ENCODE measurements around the gene PRSS21.
A peak's percentile ranks its signal among the peaks of the same experiment; 100 is the strongest.

The PRSS21 gene

GRCh38 chr16:2825049-2825742 lies 8.2 kb downstream of the PRSS21 start:
- DNase-seq, result no peak

DNA sequence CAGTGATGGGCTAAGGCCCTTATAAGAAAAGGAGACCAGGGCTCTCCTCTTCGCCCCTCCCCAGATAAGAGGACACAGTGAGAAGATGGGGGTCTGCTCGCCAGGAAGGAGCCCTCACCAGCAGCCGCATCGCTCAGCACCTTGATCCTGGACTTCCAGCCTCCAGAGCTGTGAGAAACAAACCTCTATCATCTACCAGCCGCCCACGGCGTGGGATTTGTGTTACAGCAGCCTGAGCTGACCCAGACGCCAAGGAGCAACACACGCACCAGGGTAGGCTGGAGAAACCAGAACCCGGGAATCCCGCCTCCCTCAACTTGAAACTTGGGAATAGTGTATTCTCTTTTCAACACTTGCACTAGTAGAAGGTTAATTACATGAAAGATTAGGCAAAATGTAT lies 8.9 kb downstream of the PRSS21 start:
- DNase-seq, result no peak

- DNase-seq, result no peak
These were observed 9.7 kb downstream of the PRSS21 start for GRCh38 chr16:2826591-2827373.

- peak in 2 of 58 donors; percentile 8 to 18 for DNase-seq
These were observed 10.3 kb downstream of the PRSS21 start for GRCh38 chr16:2827374-2827791.

DNA sequence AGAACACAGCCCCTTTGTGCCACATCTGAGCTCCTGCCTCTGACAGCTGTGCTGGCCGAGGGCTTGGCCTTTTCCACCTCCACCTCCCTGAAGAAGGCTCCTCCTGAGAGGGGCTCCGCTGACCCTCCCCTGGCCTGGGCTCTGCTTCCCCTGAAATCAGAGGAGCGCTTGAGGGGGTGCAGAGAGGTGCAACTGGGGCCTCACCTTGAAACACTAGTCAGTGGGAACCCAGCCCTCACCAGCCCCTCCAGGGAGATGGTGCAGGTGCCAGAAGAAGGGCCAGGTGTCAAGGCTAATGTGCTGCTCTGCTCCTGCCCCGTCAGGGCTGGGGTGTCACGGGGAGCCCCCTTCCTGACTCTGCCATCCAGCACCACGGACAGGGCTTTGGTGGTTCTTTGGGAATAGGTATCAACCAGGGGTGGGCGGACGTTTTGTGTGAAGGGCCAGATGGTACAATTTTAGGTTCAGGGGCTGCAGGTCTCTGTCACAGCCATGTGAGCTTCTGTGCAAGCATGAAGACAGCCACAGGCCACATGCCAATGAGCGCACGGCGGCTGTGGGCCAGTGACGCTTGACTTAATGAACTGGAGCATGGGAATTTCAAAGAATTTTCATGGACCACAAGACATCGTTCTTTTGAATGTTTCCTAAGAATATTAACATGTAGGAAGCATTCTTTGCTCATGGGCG lies 10.9 kb downstream of the PRSS21 start:
- DNase-seq, result no peak

GRCh38 chr16:2828521-2828840 lies 11.4 kb downstream of the PRSS21 start:
- DNase-seq, result no peak

DNA sequence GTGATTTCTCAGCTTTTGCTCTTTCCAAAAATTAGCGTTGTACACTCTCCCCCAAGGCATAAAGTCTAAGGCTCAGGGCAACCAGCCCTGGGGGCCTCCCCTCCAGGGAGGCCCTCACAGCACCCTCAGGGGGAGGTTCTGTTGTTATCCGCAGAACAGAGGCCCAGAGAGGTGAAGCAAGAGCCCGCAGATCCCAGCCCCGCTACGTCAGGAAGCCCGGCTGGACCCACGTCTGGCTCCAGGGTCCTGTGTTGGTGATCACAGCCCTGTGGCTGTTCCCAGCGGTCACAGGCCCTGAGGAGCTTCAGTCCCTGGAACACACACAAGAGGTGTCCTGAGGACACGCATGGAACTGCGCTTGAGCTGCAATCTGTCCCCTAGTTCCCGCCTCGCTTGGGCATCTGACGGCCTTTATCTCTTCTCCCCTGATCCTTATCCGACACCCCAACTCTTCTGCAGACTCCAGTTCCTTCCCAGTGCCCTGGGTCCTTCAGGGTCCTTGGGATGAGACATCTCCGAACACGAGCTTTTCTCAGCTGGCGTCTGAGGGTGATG lies 11.9 kb downstream of the PRSS21 start:
- no peak for DNase-seq

DNA sequence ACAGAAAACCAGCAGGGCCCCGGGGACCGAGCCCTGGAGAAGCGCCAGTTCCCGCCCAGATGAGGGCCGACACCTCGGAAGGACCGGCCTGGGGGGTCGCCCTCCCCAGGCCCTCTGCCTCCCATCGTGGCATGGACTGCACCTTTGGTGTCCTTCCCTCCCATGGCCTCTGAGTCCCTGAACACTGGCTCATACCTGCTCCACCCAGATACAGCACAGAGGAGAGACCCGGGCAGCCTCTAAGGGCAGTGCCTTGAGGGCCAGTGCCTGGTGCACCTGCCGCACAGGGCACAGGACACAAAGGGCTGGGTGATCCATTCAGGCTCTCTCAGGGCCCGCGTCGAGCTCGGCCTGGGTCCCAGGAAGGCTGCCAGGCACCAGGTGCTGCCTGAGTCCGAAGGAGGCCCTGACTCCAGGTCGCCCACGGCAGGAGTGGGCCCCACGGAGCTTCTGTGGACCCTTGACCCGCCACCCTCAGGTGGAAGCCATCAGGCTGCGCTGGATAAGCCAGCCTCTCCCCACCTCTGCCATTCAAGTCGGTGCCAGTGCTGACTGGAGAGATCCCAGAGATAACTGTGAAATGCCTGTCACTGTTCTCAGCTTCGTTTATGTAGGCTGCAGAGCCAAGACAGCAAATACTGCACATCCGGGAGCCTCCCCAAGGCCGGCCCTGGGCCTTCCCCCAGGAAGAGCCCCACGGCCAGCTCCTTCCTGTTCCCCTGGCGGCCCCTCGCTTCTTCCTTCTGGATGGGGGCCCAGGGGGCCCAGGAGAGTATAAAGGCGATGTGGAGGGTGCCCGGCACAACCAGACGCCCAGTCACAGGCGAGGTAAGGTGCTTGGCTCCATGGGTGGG lies 12.7 kb downstream of the PRSS21 start, which contains the start of gene ZG16B:
TSS of gene ZG16B (plus strand) at position 803 of the 854 bp plus-strand sequence. CDS start 139 bp downstream, outside the sequence.
- DNase-seq, result no peak

GRCh38 chr16:2830355-2830695 lies 13.3 kb downstream of the PRSS21 start:
- DNase-seq, result no peak

DNA sequence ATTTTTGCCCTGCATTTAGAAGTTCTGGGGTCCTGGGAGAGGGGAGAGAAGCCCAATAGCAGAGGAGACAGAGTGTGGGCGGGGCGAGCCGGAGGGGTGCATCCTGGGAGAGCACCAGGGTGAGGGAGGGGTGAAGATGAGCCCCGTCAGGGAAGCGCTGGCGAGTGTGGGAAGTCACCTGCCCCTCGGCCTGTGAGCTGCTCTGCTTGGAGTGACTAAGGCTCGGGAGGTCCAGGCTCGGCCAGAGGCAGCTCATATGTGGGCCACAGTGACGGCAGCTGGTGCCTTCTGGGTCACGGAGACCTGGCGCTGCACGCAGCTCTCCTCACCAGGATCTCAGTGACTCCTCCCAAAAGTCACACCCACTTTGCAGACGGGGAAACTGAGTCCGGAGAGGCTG lies 14.2 kb downstream of the PRSS21 start:
- no peak for DNase-seq

GRCh38 chr16:2833776-2834175 lies 16.7 kb downstream of the PRSS21 start:
- no peak for DNase-seq

GRCh38 chr16:2834968-2835367 lies 17.9 kb downstream of the PRSS21 start:
- no peak for DNase-seq

- peak in 10 of 58 donors; percentile 2 to 47 (median 12) for DNase-seq
These were observed 18.8 kb downstream of the PRSS21 start for GRCh38 chr16:2835638-2836493.

DNA sequence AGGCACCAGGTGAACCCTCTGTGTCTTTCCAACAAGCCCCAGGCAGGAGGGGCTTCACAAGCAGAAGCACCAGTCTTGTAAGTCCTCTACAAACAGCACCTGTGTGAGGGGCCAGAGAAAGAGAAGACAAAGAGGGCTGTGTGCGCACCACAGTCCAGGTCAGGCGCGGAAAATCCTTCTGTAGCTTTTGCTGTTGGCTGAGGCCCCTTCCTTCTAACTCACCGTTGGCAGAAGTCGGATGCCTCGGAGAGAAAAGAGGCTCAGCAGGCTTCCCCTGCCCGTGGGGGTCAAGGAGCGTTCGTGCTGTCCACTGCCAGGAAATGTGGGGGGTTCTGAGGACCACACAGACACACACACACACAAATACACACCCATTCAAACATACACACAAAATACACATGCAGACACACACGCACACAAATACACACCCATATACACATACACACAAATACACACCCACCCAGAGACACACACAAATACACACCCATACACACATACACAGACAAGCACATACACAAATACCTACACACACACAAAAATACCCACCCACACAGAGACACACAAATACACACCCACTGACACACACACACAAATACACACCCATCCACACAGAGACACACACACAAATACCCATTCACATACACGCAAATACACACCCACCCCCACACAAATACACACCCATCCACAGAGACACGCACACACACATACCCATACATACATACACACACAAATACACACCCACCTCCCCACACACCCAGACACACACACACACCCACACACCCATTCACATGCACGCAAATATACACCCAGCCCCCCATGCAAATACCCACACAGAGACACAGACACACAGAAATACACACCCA lies 19.8 kb downstream of the PRSS21 start:
- no peak for DNase-seq

DNA sequence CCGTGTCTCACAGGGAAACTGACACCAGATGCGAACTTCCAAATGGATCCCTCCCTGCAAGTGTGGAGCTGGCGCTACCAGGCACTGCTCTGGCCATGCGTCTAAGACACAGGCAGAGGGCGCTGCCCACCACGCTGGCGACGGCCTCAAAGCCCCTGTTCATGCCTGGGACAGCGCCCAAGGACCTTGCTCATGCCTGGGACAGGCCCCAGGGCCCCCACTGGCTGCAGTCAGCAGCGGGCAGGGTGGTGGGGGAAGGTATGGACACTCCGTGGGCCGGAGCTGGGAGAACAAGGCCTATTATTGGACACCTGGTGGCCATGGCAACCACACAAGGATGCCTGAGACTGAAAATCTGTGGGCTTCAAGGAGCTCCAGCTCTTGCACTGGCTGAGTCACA lies 21.9 kb downstream of the PRSS21 start:
- peak in 54 of 58 donors; percentile 4 to 76 (median 52) for DNase-seq

DNA sequence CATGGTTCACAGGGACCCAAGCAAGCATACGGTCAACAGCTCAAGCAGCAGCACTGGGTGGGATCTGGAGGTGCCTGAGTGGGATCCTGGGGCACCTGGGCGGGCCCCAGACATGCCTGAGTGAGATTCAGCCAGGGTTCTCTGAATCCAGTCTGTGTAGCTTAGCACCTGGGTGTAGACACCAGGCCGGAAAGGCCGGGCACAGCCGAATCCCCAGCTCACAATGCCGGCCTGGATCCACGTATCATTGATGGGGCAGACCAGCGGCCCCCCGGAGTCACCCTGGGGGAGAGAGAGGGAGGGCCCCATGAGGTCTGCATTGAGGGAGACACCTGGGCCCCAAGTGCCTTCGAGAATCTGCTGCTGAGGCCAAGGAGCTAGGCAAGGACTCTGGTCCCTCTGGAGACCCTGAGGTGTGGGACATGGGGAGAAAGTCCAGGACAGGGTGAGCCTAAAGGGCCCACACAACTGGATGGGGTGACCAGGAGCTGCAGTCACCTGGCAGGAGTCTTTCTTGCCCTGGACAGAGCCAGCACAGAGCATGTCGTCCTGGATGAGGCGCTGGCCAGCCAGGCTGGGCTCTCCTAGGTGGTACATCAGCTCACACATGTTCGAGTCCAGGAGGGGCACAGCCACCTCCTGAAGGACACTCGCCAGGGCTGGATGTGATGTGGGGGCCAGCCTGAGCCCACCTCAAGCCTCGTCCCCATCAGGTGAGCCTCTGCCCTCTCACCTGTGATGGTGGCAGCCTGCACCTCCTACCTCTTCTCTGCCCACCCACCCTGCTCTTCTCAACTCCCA lies 22.8 kb downstream of the PRSS21 start:
- DNase-seq, result no peak

DNA sequence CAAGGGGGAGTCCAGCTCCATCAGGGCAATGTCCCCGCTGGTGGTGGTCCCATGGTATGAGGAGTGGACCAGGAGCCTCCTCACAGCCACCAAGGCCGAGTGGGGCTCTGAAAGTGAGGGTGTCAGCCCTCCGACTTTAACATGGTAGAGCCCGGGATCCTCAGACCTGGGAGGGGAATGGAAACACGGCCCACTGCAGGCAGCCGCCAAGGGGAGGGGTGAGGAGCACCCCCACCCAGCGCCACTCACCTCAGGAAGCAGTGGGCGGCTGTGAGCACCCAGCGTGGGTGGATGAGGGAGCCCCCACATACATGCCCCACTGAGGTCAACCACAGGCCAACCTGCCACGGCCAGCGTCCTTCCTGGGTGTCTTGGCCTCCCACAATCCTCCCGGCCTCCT lies 23.9 kb downstream of the PRSS21 start:
- no peak for DNase-seq

Measured in anterior cingulate cortex (tissue), 58 donors.